Iris pigment epithelial cell (primary cell): ENCODE results near the gene SCGB1D1.
"Not testable (repeated sequence)": the region's sequence is repeated elsewhere in the genome, so short reads cannot be mapped to it uniquely, and the experiment has no call there.

Experiments
- DNase-seq: peaks from one replicate; pipeline ENCODE4 v3.0.0-alpha.2; 2011; ENCODE audit warnings: low read depth

Gene SCGB1D1

GRCh38 chr11:62166371-62166770 lies 23.6 kb upstream of the SCGB1D1 start:
- DNase-seq: no peak

DNA sequence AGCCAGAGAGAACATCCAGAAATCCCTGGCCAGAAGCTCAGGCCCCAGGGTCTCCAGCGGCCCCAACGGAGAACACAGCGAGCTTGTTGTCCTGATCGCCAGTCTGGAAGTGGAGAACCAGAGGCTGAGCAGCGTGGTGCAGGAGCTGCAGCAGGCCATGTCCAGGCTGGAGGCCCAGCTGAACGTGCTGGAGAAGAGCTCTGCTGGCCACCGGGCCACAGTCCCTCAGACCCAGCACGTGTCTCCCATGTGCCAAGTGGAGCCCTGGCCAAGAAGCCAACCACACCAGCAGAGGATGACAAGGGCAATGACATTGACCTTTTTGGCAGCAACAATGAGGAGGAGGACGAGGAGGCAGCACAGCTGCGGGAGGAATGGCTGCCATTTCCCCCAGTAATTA lies 20.6 kb upstream of the SCGB1D1 start:
- DNase-seq: no peak

DNA sequence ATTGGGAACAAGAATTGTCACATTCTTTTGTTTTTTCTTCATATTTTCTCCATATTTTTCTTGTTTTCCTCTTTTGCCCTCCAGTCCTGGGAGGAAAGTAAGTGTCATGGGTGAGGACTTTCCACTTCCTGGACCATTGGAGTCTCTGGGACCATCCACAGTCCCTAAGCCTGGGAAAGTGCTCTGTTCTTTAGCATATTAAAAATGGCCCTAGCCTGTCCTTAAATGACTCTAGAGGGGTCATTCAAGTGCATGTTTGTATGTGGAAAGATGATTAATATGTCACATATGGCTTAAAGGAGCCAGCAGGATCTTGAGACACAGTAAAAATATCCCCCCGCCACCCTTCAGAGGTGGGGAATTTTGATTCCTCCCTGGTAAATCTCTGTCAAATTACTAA lies 20.1 kb upstream of the SCGB1D1 start:
- DNase-seq: no peak

DNA sequence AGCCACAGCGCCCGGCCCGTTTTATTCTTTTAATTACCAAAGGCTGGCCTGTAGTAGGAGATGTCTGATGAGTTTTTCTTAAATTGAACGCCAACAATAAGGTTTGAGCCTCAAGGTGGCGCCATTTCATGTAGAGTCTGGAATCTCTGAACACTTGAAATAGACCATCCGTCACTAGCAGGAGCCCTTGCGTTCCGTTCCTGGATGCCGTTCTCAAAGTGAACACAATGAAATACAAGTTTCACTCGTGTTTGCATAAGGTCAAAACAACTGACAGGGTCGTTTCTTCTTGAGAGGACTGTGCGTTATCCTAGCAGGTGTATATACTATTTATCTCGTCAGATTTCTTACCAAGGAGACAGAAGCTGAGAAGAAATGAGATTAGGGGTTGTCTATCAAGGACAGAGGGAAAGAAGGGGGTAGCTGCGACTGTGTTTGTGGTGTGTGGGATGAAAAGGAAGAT lies 18.7 kb upstream of the SCGB1D1 start:
- DNase-seq: peak; percentile 81

DNA sequence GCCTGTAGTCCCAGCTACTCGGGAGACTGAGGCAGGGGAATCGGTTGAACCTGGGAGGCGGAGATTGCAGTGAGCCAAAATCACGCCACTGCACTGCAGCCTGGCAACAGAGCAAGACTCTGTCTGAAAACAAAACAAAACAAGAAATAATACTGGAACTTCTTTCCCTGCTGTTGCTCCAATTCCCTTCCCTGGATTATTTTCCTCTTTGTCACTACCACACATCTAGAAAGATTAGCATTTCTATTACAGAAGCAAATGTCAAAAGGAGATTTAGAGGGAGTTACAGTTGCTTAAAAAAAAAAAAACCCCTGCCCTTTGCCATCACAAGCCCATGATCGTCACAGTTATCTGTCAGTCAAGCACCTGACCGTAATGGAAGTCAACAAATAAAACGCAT lies 17.7 kb upstream of the SCGB1D1 start:
- no peak for DNase-seq

DNA sequence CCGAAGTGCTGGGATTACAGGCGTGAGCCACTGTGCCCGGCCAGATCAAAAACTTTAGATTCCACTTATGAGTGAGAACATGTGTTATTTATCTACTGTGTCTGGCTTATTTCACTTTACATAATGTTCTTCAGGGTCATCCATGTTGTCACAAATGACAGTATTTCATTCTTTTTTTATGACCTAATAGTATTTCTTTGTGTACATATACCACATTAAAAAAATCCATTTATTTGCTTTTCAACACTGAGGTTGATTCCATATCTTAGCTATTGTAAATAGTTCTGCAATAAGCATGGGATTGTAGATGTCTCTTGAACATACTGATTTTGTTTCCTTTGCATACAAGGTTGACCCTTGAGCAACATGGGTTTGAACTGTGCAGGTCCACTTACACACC lies 13.2 kb upstream of the SCGB1D1 start:
- no peak for DNase-seq

DNA sequence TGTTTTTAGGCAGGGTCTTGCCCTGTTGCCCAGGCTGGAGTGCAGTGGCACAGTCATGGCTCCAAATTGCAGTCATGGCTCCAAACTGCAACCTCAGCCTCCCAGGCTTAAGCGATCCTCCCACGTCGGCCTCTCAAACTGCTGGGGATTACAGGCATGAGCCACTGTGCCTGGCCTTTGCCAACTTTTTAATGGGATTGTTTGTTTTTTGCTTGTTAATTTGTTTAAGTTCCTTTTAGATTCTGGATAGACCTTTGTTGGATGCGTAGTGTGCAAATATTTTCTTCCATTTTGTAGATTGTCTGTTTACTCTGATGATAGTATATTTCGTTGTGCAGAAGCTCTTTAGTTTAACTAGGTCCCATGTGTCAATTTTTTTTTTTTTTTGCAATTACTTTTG lies 10.0 kb upstream of the SCGB1D1 start:
- no peak for DNase-seq

- no peak for DNase-seq
Measured at GRCh38 chr11:62181097-62181496, 8.9 kb upstream of the SCGB1D1 start.

- DNase-seq: no peak
Measured at GRCh38 chr11:62182147-62182891, 7.7 kb upstream of the SCGB1D1 start.

DNA sequence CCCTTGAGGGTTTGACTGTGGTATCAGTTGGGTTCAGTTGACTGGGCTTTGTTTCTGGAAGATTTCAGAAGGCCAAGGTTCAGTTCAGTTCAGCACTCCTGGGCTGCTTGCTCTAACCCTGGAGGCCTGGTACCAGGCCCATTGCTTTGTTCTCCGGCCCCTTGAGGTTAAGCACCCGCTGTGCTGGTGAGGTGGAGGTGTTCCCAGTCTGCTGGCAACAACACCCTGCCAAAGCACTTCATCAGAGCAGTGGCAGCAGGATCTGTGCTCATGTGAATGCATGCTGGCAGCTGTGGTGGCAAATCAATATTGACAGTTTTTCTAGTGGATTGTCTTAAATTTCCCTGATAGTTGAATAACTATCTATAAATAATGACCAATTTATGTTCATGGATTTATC lies 3.8 kb upstream of the SCGB1D1 start:
- no peak for DNase-seq

DNA sequence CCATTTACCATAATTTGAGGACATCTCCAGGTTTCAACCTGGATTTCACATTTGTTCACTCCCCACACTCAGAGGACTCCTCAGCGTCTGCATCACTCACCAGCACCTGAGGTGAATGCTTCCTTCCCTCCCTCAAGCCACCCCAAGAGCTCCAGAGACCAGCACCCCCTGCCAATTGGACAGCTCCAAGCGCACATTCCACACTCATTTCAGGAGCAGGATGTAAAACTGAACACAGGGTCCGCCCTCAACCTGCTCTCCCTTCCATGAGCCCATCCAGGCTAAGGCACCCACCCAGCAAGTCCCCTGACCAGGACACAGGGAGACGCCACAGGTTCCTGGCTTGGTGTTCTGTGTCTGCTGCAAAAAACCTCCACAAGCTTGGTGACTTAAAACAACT lies 3.9 kb downstream of the SCGB1D1 start:
- peak; percentile 8 for DNase-seq

- not testable (repeated sequence) for DNase-seq
Measured at GRCh38 chr11:62195010-62195409, 5.0 kb downstream of the SCGB1D1 start.

DNA sequence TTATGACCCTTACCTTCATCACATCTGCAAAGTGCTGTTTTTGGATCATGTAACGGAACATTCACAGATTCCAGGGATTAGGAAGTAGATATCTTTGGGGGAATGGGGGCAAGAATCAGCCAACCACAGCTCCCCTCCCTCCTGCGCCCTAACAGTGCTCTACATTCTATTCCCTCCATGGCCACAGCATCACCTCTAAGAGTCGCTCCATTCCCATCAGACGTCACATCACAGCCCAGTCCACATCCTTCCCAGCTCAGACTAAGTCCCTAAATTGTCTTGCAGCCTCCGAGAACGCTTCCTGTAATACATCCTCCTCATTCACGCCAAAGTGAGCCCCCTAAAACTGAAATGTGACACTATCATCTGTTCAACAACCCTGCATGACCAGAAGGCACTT lies 5.9 kb downstream of the SCGB1D1 start:
- DNase-seq: no peak

DNA sequence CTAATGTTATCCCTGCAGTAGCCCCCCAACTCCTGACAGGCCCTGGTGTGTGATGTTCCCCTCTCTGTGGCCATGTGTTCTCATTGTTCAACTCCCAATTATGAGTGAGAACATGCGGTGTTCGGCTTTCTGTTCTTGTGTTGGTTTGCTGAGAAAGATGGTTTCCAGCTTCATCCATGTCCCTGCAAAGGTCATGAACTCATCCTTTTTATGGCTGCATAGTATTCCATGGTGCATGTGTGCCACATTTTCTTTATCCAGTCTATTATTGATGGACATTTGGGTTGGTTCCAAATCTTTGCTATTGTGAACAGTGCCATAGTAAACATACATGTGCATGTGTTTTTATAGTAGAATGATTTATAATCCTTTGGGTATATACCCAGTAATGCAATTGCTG lies 7.4 kb downstream of the SCGB1D1 start:
- not testable (repeated sequence) for DNase-seq

DNA sequence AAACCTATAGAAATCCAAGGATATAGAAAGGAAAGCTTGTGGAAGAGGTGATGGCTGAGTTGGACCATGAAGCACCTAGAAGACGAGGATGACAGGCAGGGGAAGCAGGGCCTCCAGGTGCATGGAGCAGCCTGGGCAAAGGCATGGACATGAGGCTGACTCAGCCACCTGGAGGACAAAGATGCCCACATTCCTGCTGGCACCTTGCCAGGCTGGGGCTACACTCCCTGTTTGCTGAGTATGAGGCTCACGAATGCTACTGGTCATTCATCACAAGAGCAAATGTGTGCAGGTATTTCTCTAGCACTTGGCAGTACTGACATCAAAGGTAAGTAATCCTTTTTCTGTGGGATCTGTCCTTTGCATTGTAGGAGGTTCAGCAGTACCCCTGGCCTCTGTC lies 11.4 kb downstream of the SCGB1D1 start:
- DNase-seq: no peak

DNA sequence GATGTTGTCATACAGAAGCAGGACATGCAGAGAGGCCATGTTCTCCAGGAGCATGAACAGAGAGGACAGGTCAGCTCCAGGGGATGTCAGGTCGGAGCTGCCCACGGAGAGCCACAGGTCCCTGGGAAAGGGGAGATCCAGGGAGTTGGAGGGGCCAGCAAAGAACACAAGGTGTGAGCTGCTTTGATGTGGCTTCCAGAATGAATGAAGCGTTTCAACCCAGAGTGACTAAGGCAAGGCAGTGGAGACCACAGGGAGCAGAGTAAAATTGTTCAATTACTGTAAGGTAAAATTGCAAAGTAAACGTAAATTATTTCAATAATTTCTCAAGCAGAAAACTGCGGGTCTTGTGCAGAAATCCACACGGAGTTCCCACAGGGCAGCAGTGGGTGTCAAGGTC lies 12.9 kb downstream of the SCGB1D1 start:
- no peak for DNase-seq

DNA sequence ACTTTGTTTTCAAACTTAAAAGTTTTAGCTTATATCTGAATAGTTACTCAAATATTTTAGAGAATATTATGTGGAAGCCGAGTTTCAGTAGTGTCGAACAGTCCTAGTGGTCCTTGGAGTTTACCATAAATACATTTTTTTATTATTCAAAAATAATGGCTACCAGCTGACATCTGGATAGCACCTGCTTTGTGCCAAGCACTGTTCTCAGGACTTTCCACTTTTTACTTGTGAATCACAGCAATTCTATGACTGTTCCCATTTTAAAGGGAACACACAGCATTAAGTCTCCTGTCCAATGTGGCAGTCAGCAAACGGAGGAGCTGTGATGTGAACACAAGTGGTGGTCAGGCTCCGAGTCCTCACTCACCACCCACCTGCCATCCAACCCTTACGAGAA lies 14.4 kb downstream of the SCGB1D1 start:
- DNase-seq: no peak

DNA sequence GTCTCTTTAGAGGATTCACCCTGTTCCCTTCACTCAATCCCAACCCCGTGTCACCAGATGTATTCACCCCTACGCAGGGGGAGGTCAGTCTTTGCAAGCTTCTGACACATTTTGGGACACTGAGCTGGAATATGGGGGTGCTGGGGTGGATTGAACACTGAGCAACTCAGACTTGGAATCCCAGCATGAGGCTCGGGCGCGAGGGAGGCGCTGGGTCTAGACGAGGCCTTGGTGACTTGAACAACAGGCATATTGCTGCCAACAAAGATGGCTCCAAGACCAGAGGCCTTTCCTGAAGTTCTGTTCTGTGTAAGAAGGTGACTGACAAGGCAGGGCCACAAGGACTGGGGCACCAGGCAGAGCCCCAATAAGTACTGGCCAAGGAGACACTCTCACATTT lies 15.4 kb downstream of the SCGB1D1 start:
- no peak for DNase-seq

DNA sequence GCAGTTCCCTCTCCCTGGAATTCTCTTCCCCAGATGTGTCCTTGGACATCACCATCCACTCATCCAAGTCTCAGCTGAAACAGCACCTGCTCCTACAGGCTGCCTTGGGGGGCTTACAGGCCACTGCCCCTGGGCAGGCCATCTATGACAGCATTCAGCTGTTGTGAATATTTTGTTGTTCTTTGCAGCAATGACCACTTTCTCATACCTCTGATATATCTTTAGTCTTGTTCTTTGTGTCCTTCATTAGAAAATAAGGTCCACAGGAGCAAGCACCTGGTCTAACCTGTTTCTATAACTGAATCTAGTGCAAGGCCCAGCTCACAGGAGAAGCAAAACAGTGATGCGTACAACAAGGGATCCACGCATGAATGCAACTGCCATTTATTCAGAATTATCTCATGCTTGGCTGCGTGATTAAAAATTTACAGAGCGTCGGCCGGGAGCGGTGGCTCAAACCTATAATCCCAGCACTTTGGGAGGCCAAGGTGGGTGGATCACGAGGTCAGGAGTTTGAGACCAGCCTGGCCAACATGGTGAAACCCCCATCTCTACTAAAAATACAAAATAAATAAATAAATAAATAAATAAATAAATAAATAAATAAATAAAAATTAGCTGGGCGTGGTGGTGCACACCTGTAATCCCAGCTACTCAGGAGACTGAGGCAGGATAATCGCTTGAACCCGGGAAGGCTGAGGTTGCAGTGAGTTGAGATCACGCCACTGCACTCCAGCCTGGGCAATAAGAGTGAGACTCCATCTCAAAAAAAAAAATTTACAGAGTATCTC lies 16.5 kb downstream of the SCGB1D1 start:
- not testable (repeated sequence) for DNase-seq

GRCh38 chr11:62208785-62209144 lies 18.7 kb downstream of the SCGB1D1 start:
- no peak for DNase-seq

GRCh38 chr11:62217191-62217748 lies 27.3 kb downstream of the SCGB1D1 start:
- DNase-seq: peak; percentile 21

- no peak for DNase-seq
Measured at GRCh38 chr11:62221498-62221897, 31.5 kb downstream of the SCGB1D1 start.

DNA sequence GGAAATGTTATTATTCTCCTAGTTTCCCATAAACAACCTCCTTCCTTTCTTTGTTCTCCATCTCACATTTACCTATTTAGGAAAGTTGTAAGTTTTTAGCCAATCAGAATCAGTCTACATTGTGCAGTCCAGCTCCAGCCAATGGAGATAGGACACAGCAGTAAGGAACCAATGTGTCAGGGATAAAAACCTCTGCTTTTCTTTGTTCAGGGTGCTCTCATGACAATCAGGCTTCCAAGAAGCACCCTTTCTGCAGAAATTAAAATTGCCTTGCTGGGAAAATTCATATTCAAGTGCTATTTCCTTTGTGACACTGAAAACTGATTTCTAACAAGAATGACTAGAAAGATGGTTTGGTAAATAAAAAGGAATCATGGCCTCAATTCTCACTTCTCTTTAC lies 33.1 kb downstream of the SCGB1D1 start:
- DNase-seq: peak; percentile 9
